Measurements from ENCODE around the gene PTGES2.
"Not testable (repeated sequence)": the region's sequence is repeated elsewhere in the genome, so short reads cannot be mapped to it uniquely, and the experiment has no call there.

The PTGES2 gene

GRCh38 chr9:128136816-128137793 lies 9.6 kb upstream of the PTGES2 start:
- no peak for DNase-seq

- DNase-seq, result not testable (repeated sequence)
Observed at GRCh38 chr9:128135561-128135960, 8.0 kb upstream of the PTGES2 start.

- not testable (repeated sequence) for DNase-seq
Observed at GRCh38 chr9:128132139-128132538, 4.6 kb upstream of the PTGES2 start.

- not testable (repeated sequence) for DNase-seq
Observed at GRCh38 chr9:128131346-128131745, 3.8 kb upstream of the PTGES2 start.

GRCh38 chr9:128130651-128131050 lies 3.1 kb upstream of the PTGES2 start:
- not testable (repeated sequence) for DNase-seq

- DNase-seq, result not testable (repeated sequence)
Observed at GRCh38 chr9:128129976-128130590, 2.6 kb upstream of the PTGES2 start.

GRCh38 chr9:128128836-128129590 lies 1.5 kb upstream of the PTGES2 start:
- DNase-seq, result no peak

GRCh38 chr9:128127990-128128835 lies 684 bp upstream of the PTGES2 start:
- DNase-seq, result peak; percentile 89

GRCh38 chr9:128125580-128126354 lies 1.8 kb downstream of the PTGES2 start:
- DNase-seq, result no peak

GRCh38 chr9:128124873-128125579 lies 2.5 kb downstream of the PTGES2 start:
- DNase-seq, result peak; percentile 68

GRCh38 chr9:128124451-128124850 lies 3.1 kb downstream of the PTGES2 start:
- DNase-seq, result no peak

GRCh38 chr9:128123451-128124080 lies 4.0 kb downstream of the PTGES2 start:
- DNase-seq, result no peak

GRCh38 chr9:128122809-128123175 lies 4.7 kb downstream of the PTGES2 start:
- no peak for DNase-seq

- DNase-seq, result no peak
Observed at GRCh38 chr9:128121924-128122808, 5.4 kb downstream of the PTGES2 start.

GRCh38 chr9:128121466-128121810 lies 6.1 kb downstream of the PTGES2 start:
- DNase-seq, result no peak

GRCh38 chr9:128120741-128121465 lies 6.6 kb downstream of the PTGES2 start:
- DNase-seq, result no peak

- no peak for DNase-seq
Observed at GRCh38 chr9:128120061-128120740, 7.3 kb downstream of the PTGES2 start.
